Breast epithelium (tissue), 4 donors: ENCODE data around the gene PDSS2. TPM values are rescaled to one million over a fixed set of nuclear protein-coding genes. Genes with fewer than 3 reads are reported as not detected.

Experiments used
- DNase-seq, 2 donors: peaks; one replicate each; pipeline ENCODE4 v3.0.0-alpha.2; 2019; ENCODE audit warnings: low spot score in 2 of 2
- H3K27ac ChIP-seq, 2 donors: fragments of 200-600 bp; sonication (generic) in 1 of 2; one replicate each; pipeline ENCODE4 v1.5.1; 2016 to 2019; ENCODE audit warnings: mild to moderate bottlenecking in 1 of 2
- H3K27me3 ChIP-seq, 2 donors: fragments of 200-600 bp; sonication (generic) in 1 of 2; one replicate each; pipeline versions ENCODE4 v1.5.1 to v1.6.0; 2017 to 2019; ENCODE audit warnings: control low read depth in 1 of 2, mild to moderate bottlenecking in 1 of 2
- H3K36me3 ChIP-seq: fragments of 200-600 bp; one replicate; pipeline ENCODE4 v1.5.1; 2019
- H3K4me1 ChIP-seq, 2 donors: fragments of 200-600 bp; sonication (generic); one replicate each; pipeline ENCODE4 v1.5.1; 2016 to 2019; ENCODE audit warnings: control low read depth in 1 of 2
- H3K4me3 ChIP-seq, 3 donors: fragments of 200-600 bp; sonication (generic); 1 replicate in 2 of 3; 2 replicates in 1 of 3; pipeline ENCODE4 v1.5.1; 2016 to 2019; ENCODE audit warnings: mild to moderate bottlenecking in 3 of 3, moderate library complexity in 2 of 3
- H3K9me3 ChIP-seq, 2 donors: fragments of 200-600 bp; sonication (generic) in 1 of 2; one replicate each; pipeline ENCODE4 v1.5.1; 2016 to 2019; ENCODE audit warnings: control low read depth in 1 of 2
- POLR2A ChIP-seq: fragments of 450-650 bp; IDR thresholded peaks from one replicate; pipeline ENCODE4 v1.6.1; 2016; ENCODE audit warnings: antibody characterized with exemption, mild to moderate bottlenecking, moderate library complexity
- POLR2AphosphoS5 ChIP-seq, 3 donors: sonication (generic); formaldehyde crosslinking; IDR thresholded peaks; one replicate each; pipeline ENCODE4 v1.6.1; 2017; ENCODE audit warnings: antibody characterized with exemption in 3 of 3
- intact Hi-C: fragments of 100-400 bp; cut with DNase I; formaldehyde crosslinking; loops from one replicate; pipeline ENCODE4 v1.15.1; 2023; ENCODE audit warnings: low total_unique reads
- total RNA-seq, 3 donors: library from RNA; depleted of rRNA; stranded (reverse); fragments of >200 nt; gene quantifications; one replicate each; pipeline ENCODE4 v1.1.0, GENCODE V29; 2016
- TF ChIP-seq, protein P1 (sequence below), 3 donors: fragments of 450-650 bp; IDR thresholded peaks; one replicate each; pipeline ENCODE4 v1.5.1; 2016 to 2017; ENCODE audit warnings: antibody characterized with exemption in 3 of 3, mild to moderate bottlenecking in 3 of 3, moderate library complexity in 3 of 3

The PDSS2 gene
- total RNA-seq, 3 donors from 2014 or later = 6.9 to 13.5 (median 11.1) TPM

DNA sequence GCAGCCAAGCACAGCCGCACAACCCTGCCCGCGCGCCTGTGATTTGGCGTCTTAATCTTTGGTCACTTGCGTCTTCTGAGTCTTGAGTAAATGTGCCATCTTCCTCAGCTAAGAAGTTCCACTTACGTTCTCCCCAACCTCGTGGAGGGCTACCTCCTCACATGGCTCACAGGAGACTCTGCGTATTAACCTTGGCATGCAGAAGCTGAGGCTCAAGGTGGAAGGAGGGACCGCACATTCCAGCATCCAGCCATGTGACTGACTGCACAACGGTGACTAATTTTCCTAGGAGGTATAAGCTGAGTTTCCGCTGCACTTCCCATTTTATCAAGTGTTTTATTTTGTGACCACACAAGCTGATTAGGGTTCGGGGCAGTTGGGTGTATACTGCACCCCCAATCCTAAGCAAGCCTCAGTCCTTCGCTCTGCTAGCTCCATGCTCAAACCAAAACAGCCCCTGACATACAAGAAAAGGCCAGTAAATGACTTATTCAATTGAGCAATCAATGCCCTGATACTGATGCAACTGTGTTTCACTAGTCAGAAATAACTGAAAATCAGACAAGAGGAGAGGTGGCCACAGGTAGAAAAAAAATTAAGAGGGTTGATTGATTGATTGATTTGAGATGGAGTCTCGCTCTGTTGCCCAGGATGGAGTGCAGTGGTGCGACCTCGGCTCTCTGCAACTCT lies 351.0 kb downstream of the PDSS2 start:
- no peak overlapping the region for H3K27ac ChIP-seq
- H3K36me3 ChIP-seq = no peaks in the 10 kb centered on the region
- no peaks in the 10 kb centered on the region for H3K9me3 ChIP-seq
- no peak for TF ChIP-seq POLR2AphosphoS5 (IDR thresholded peaks at IDR 0.05)
- TF ChIP-seq, protein P1, sequence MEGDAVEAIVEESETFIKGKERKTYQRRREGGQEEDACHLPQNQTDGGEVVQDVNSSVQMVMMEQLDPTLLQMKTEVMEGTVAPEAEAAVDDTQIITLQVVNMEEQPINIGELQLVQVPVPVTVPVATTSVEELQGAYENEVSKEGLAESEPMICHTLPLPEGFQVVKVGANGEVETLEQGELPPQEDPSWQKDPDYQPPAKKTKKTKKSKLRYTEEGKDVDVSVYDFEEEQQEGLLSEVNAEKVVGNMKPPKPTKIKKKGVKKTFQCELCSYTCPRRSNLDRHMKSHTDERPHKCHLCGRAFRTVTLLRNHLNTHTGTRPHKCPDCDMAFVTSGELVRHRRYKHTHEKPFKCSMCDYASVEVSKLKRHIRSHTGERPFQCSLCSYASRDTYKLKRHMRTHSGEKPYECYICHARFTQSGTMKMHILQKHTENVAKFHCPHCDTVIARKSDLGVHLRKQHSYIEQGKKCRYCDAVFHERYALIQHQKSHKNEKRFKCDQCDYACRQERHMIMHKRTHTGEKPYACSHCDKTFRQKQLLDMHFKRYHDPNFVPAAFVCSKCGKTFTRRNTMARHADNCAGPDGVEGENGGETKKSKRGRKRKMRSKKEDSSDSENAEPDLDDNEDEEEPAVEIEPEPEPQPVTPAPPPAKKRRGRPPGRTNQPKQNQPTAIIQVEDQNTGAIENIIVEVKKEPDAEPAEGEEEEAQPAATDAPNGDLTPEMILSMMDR (IDR thresholded peaks at IDR 0.05) = no peak
- no peak for TF ChIP-seq POLR2A
- no peaks in the 10 kb centered on the region for H3K27me3 ChIP-seq
- intact Hi-C loops = no loop called here
- no peaks in the 10 kb centered on the region for H3K4me1 ChIP-seq
- no peak overlapping the region for H3K4me3 ChIP-seq
- no peak for DNase-seq

DNA sequence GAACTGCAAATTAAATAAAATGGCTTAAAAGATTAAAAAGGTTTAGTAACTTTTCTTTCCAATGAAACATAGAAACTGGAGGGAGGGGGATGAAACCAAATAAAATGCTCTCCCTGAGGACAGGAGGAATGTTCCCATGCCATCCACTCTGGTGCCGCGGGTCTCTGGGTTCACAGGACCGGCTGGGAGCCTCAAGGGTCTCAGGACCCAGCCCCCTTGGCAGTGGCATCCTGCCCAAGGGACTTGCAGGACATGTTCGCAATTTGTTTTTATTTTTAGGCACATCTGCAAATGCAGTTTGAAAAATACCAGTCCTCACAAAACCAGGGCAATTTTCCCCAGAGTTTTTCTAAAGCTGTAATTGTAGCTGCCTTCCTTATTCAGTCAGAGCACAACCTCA lies 351.6 kb downstream of the PDSS2 start:
- H3K27me3 ChIP-seq = no peaks in the 10 kb centered on the region
- H3K36me3 ChIP-seq = no peaks in the 10 kb centered on the region
- no peaks in the 10 kb centered on the region for H3K9me3 ChIP-seq
- DNase-seq = no peak
- TF ChIP-seq, protein P1 (IDR thresholded peaks at IDR 0.05) = no peak
- H3K4me1 ChIP-seq = no peaks in the 10 kb centered on the region
- intact Hi-C loops = no loop called here
- no peak overlapping the region for H3K27ac ChIP-seq
- H3K4me3 ChIP-seq = no peak overlapping the region

DNA sequence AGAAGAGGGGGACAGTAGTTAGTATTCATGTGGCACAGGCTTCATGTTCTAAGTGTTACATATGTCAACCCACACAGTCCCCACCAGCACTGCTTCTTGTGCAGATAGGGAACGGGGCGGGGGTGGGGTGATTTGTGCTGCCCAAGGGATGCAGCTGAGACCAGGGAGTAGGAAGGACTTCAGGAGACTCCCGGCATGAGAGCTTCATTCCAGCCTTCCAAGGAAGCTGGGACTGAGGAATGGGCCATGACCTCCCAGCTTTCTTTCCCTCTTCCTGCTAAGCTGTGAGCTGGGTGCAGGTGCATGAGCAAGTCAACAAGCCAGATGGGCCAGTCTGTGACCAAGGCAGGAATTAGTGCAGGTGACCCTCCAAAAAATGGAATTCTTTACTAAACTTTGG lies 353.2 kb downstream of the PDSS2 start:
- Histone ChIP-seq H3K27me3 (no peaks in the 10 kb centered on the region), H3K27ac (no peak overlapping the region), H3K4me3 (no peak overlapping the region), H3K4me1 (no peaks in the 10 kb centered on the region), H3K9me3 (no peaks in the 10 kb centered on the region), H3K36me3 (no peaks in the 10 kb centered on the region)
- no peak for DNase-seq
- intact Hi-C loops = no loop called here
- TF ChIP-seq POLR2A (no peak), POLR2AphosphoS5 (IDR thresholded peaks at IDR 0.05) (no peak)
- TF ChIP-seq, protein P1 (IDR thresholded peaks at IDR 0.05) = no peak

DNA sequence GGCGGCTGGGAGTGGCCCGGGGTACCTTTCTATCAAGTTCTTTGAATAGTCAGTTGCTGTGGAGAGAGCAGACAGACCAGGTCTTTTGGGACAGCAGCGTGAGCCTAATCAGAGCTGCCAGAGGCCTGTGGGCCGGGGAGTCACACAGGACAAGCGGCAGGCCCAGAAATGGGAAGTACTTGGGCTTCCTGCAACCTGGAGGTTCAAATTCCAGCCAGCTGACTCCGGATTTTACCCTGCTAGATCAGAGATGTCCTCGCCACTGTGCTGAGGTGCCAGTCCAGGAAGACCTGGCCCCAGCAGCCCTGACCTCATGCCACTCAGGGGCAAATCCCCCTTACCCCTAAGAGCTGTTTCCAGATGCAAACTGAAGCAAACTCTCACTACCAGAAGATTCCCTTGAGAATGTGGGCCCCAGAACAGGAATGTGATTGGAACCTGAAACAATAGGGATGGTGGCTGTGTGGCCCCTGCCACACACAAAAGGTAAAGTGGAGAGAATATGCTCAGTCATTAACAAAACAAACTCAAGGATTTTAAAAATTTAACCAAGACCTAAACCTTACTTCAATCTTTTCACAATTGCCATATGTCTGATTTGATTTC lies 353.8 kb downstream of the PDSS2 start:
- intact Hi-C loops = no loop called here
- Histone ChIP-seq H3K4me3 (no peak overlapping the region), H3K4me1 (no peaks in the 10 kb centered on the region), H3K27me3 (no peaks in the 10 kb centered on the region), H3K36me3 (no peaks in the 10 kb centered on the region), H3K27ac (no peak overlapping the region), H3K9me3 (no peaks in the 10 kb centered on the region)
- no peak for DNase-seq
- TF ChIP-seq, protein P1 (IDR thresholded peaks at IDR 0.05) = no peak
- TF ChIP-seq POLR2AphosphoS5 (IDR thresholded peaks at IDR 0.05) (no peak), POLR2A (no peak)

DNA sequence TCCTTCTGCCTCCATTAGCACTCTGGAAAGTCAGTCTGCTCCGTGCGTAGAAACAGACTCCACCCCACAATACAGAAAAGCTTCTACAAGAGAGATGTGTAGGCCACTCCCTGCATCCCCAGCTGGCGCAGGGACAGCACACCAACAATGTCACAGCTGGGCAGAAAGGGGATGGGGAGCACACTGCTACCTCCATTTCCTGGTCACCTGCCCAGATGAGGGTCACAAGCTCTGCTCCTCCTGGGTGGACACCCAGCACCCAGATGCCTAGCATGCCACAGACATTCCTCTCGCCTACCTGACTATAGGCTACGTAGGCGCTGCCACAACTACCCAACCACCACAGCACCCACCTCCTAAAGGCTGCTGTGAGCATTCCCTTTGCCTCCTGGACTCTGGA lies 356.3 kb downstream of the PDSS2 start:
- no peak for DNase-seq
- no peak overlapping the region for H3K4me3 ChIP-seq
- H3K9me3 ChIP-seq = no peaks in the 10 kb centered on the region
- TF ChIP-seq POLR2AphosphoS5 (IDR thresholded peaks at IDR 0.05) = no peak
- TF ChIP-seq, protein P1 (IDR thresholded peaks at IDR 0.05) = no peak
- no peak for TF ChIP-seq POLR2A
- no peaks in the 10 kb centered on the region for H3K4me1 ChIP-seq
- H3K36me3 ChIP-seq = no peaks in the 10 kb centered on the region
- intact Hi-C loops = no loop called here
- no peak overlapping the region for H3K27ac ChIP-seq
- no peaks in the 10 kb centered on the region for H3K27me3 ChIP-seq

Other genes with a start within 250 kb of the PDSS2 start
- 1 to 10 TPM; 5.6 to 8.2 (median 7.0) TPM for gene SOBP, start 30.6 kb upstream of the PDSS2 start, total RNA-seq